ENCODE data around the gene SIM1.

DNA sequence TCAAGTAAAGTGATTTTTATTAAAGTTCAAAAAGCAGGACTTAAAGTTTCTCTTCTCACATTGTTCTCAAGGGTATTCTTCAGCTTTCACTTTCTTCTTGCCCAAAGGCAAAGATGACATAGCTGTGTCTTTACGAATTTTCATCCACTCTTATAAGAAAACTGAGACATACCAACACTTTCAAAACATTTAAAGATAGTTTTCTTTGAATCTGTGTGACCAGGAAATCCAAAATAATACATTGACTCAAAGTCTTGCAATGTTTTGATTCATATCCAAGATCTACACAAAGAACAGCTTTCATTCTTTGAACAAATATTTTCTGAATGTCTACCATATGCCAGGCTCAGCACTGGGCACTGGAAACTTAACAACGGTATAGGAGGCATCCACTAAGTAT is 117.9 kb downstream of the SIM1 start:
- TF ChIP-seq, protein P1, sequence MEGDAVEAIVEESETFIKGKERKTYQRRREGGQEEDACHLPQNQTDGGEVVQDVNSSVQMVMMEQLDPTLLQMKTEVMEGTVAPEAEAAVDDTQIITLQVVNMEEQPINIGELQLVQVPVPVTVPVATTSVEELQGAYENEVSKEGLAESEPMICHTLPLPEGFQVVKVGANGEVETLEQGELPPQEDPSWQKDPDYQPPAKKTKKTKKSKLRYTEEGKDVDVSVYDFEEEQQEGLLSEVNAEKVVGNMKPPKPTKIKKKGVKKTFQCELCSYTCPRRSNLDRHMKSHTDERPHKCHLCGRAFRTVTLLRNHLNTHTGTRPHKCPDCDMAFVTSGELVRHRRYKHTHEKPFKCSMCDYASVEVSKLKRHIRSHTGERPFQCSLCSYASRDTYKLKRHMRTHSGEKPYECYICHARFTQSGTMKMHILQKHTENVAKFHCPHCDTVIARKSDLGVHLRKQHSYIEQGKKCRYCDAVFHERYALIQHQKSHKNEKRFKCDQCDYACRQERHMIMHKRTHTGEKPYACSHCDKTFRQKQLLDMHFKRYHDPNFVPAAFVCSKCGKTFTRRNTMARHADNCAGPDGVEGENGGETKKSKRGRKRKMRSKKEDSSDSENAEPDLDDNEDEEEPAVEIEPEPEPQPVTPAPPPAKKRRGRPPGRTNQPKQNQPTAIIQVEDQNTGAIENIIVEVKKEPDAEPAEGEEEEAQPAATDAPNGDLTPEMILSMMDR (conservative IDR thresholded peaks at IDR 0.05; ENCODE audit: low read depth, low read length), result no peak
- no peak for TF ChIP-seq EZH2 (IDR thresholded peaks at IDR 0.05; ENCODE audit: borderline replicate concordance, low read depth, low read length, poor library complexity, severe bottlenecking)

All from A673 (cell line).